ENCODE results near the gene RIPK3.

DNA sequence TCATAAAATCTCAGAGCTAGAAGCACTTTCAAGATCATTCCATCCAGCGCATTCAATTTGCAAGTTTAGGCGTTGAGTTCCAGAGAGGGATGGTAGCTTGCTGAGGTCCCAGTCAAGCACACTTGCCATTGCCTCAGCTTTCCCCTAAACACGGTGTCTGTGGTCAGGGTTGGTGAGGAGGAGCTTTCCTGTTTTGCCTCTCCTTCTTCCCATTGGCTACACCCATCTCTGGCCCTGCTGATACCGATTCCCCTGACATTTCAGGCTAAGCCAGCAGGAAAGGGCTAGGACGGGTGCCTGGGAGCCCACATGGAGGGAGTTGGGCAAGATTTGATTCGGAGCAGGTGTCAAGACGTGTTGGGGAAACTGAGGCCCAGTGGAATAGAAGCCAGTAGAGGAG, 37.3 kb upstream of the RIPK3 start:
- TF ChIP-seq GATA3 (IDR thresholded peaks at IDR 0.05; ENCODE audit: low read depth, low read length) (no peak), GATA2 (IDR thresholded peaks at IDR 0.05; ENCODE audit: low read depth, low read length) (no peak)

Data from SH-SY5Y (cell line).